ENCODE measurements around the gene BLVRA.
A peak's percentile ranks its signal among the peaks of the same experiment; 100 is the strongest.

BLVRA gene

DNA sequence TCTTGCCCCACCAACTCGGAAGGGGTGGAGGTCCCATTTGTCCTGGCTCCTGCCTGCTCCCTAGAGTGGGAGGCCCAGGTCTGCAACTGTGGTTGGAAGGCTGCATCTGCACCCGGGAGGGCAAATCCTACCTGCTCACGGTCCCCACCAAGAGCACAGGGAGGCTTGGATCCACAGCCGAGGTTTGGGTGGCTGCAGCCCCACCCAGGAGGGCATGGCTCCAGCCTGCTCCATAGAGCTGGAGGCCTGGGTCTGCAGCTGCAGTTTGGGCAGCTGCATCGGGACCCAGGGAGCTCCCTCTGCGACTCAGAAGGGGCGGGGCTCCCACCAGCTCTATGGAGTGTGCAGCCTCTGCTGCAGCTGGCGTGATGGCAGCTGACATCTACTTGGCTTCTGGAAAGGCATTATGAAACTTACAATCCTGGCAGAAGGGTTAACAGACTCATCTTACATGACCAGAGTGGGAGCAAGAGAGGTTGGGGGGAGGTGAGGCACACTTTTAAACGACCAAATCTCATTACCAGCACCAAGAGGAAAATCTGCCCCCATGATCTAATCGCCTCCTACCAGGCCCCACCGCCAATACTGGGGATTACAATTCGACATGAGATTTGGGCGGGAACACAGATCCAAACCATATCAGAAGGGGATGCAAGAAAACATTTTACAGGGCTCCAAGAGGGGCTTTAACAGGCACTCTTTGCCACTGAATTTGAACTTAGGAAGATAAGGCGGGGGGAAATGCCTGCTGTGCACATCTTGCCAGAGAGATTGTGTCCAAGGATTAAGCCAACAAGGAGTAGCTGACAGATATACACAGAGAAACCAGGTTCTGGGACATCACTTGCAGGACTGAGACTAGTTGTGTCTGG, 8.2 kb upstream of the BLVRA start:
- TF ChIP-seq, protein P1, sequence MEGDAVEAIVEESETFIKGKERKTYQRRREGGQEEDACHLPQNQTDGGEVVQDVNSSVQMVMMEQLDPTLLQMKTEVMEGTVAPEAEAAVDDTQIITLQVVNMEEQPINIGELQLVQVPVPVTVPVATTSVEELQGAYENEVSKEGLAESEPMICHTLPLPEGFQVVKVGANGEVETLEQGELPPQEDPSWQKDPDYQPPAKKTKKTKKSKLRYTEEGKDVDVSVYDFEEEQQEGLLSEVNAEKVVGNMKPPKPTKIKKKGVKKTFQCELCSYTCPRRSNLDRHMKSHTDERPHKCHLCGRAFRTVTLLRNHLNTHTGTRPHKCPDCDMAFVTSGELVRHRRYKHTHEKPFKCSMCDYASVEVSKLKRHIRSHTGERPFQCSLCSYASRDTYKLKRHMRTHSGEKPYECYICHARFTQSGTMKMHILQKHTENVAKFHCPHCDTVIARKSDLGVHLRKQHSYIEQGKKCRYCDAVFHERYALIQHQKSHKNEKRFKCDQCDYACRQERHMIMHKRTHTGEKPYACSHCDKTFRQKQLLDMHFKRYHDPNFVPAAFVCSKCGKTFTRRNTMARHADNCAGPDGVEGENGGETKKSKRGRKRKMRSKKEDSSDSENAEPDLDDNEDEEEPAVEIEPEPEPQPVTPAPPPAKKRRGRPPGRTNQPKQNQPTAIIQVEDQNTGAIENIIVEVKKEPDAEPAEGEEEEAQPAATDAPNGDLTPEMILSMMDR (IDR thresholded peaks at IDR 0.05; ENCODE audit: extremely low read depth, insufficient read depth, missing control alignments) = no peak
- in situ Hi-C loops (cut with MboI; ENCODE audit: low pct_unique_long_range_greater_than_20kb, low sequenced_read_pairs, unreplicated experiment) = no loop called here
- DNase-seq (ENCODE audit: low spot score) = no peak

DNA sequence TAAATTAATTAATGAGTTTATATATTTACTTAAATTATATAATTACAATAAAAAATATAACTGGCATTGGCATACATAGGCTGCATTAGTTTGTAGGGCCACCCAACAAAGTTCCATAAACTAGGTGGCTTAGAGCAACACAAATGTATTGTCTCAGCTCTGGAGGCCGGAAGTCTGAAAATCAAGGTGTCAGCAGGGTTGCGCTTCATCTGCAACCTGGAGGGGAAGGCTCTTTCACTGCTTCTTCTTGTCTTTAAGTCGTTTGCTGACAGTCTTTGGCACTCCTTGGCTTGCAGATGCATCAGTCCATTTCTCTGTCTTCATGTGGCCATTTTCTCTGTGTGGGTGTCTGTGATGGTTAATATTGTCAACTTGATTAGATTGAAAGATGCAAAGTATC, 6.1 kb upstream of the BLVRA start:
- no peak for DNase-seq (ENCODE audit: low spot score)
- TF ChIP-seq, protein P1 (IDR thresholded peaks at IDR 0.05; ENCODE audit: extremely low read depth, insufficient read depth, missing control alignments) = no peak
- in situ Hi-C loops (cut with MboI; ENCODE audit: low pct_unique_long_range_greater_than_20kb, low sequenced_read_pairs, unreplicated experiment) = no loop called here

DNA sequence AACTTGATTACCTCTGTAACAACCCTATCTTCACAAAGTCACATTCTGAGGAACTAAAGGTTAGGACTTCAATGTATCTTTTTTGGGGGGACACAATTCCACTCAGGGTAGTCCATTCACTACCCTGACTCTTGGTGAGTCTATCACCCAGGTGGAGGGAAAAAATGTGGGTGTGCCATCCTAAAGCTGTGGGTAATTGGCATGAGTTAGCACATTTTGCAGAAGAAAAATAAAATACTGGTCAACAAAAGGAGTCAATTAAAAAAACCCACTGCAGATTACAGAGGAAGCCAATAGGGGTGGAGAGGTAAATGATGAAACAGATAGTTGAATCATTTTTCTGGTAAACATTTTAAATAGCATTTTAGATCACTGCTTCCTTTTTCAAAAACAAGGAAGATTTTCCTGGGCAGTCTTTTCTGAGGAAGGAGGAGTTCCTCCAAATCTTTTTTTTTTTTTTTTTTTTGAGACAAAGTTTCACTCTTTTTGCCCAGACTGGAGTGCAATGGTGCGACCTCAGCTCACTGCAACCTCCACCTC, 5.1 kb upstream of the BLVRA start:
- TF ChIP-seq, protein P1 (IDR thresholded peaks at IDR 0.05; ENCODE audit: extremely low read depth, insufficient read depth, missing control alignments) = no peak
- no peak for DNase-seq (ENCODE audit: low spot score)

DNA sequence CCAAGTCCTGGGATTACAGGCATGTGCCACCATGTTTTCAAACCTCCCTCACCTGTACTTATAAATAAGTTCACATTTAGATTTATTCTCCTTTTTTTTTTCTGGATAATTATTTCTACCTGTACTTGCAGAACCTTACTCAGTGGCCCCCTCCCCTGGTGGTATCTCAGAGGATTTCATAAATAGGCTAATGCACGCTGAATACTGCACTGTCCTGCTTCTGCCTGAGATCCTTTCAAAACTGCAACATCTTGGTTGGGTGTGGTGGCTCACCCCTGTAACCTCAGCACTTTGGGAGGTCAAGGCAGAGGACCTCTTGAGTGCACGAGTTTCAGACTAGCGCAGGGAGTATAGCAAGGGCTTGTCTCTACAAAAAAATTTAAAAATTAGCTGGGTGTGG, 4.6 kb upstream of the BLVRA start:
- TF ChIP-seq, protein P1 (IDR thresholded peaks at IDR 0.05; ENCODE audit: extremely low read depth, insufficient read depth, missing control alignments) = no peak
- in situ Hi-C loops (cut with MboI; ENCODE audit: low pct_unique_long_range_greater_than_20kb, low sequenced_read_pairs, unreplicated experiment) = no loop called here
- no peak for DNase-seq (ENCODE audit: low spot score)

More for the DNA sequence above, 5.1 kb upstream of the BLVRA start:
- in situ Hi-C loops (cut with MboI; ENCODE audit: low pct_unique_long_range_greater_than_20kb, low sequenced_read_pairs, unreplicated experiment) = no loop called here

DNA sequence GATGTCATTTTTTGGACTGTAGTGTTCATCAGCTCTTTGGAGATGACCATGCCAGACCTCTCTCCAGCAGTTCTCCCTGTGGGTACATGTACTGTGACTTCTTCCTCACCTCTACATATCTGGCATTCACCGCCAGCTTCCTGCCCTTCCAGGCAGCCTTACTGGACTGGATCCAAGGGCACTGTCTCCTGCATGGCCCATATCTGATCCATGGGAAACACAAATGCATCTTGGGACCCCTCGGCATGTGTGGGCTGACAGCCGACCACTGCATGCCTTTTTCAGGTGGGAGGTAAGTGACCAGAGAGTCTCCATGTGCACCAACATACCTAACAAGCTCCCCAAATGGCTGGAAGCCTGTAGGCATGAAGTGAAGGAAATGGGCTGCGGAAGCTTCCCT, 3.9 kb upstream of the BLVRA start:
- DNase-seq (ENCODE audit: low spot score) = no peak
- in situ Hi-C loops (cut with MboI; ENCODE audit: low pct_unique_long_range_greater_than_20kb, low sequenced_read_pairs, unreplicated experiment) = no loop called here
- TF ChIP-seq, protein P1 (IDR thresholded peaks at IDR 0.05; ENCODE audit: extremely low read depth, insufficient read depth, missing control alignments) = no peak

DNA sequence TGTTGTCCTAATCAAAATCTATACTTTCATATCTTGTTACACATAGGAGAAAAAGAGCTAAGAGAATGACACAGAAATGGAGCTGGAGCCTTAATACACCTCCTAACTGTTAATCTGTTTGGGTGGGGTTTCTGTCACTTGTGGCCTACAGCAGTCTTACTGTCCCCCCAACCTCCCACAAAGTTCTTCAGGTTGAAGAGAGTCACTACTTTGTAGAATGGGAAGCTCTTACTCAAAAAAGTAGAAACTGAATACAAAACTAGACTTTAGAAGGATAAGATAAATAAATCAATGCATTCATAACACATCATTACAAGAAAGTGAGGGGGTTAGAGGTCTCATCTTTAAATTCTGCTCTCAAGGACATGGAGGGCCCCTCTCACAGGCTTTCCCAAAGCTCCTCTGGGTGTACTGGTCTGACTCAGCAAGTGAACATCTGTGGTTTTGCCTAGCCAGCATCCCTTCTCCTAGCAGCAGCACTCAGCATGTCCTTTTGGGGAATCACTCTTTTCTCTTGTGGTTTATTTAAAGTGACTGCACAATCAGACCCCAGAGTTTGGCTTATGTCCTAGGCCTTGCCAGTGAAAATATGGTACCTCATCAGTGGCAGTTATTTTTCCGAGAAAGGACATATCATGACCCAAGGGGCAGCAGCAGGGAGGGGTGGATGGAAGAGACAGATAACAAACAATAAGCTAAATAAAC, 2.0 kb upstream of the BLVRA start:
- peak; percentile 42 for DNase-seq (ENCODE audit: low spot score)
- TF ChIP-seq, protein P1 (IDR thresholded peaks at IDR 0.05; ENCODE audit: extremely low read depth, insufficient read depth, missing control alignments) = no peak
- in situ Hi-C loops (cut with MboI; ENCODE audit: low pct_unique_long_range_greater_than_20kb, low sequenced_read_pairs, unreplicated experiment) = no loop called here

All from GM13977 (cell line).